Right atrium auricular region (tissue), 2 donors: ENCODE data around the gene PPIA. TPM values are rescaled to one million over a fixed set of nuclear protein-coding genes. Genes with fewer than 3 reads are reported as not detected.

ENCODE experiments used
- DNase-seq: peaks from one replicate; pipeline ENCODE4 v3.0.0-alpha.2; 2019; ENCODE audit warnings: low spot score
- H3K27ac ChIP-seq, 2 donors: fragments of 200-600 bp; sonication (generic); 1 replicate in 1 of 2; 2 replicates in 1 of 2; pipeline ENCODE4 v1.5.1; 2016 to 2019
- H3K27me3 ChIP-seq, 2 donors: fragments of 200-600 bp; sonication (generic); one replicate each; pipeline versions ENCODE4 v1.5.1 to v1.6.0; 2017 to 2019
- H3K36me3 ChIP-seq: fragments of 200-600 bp; sonication (generic); one replicate; pipeline ENCODE4 v1.5.1; 2016
- H3K4me1 ChIP-seq, 2 donors: fragments of 200-600 bp; sonication (generic); one replicate each; pipeline versions ENCODE4 v1.5.1 to v1.6.0; 2017 to 2019
- H3K4me3 ChIP-seq, 2 donors: fragments of 200-600 bp; sonication (generic); 1 replicate in 1 of 2; 2 replicates in 1 of 2; pipeline ENCODE4 v1.5.1; 2017 to 2019; ENCODE audit warnings: mild to moderate bottlenecking in 1 of 2, moderate library complexity in 1 of 2
- H3K9me3 ChIP-seq, 2 donors: fragments of 200-600 bp; sonication (generic); one replicate each; pipeline ENCODE4 v1.5.1; 2019
- CTCF ChIP-seq, 2 donors: fragments of 200-600 bp; sonication (generic); IDR thresholded peaks; one replicate each; pipeline ENCODE4 v1.5.1; 2019; ENCODE audit warnings: antibody characterized with exemption in 2 of 2
- total RNA-seq, 2 donors: library from RNA; depleted of rRNA; stranded (reverse); fragments of >200 nt; gene quantifications; one replicate each; pipeline ENCODE4 v1.1.0, GENCODE V29; 2016

Gene PPIA
- total RNA-seq, 2 donors from 2014 or later, result 820 to 834 TPM

GRCh38 chr7:44796034-44796503 lies 412 bp upstream of the PPIA start:
- peak overlapping the region; percentile 83 to 92 for H3K4me3 ChIP-seq
- H3K36me3 ChIP-seq, result peaks cover 18% of the 10 kb centered on the region
- H3K4me1 ChIP-seq, result peaks cover 0 to 23% of the 10 kb centered on the region in 2 donors
- TF ChIP-seq CTCF (IDR thresholded peaks at IDR 0.05), result no peak
- no peaks in the 10 kb centered on the region for H3K27me3 ChIP-seq
- DNase-seq, result no peak
- peak overlapping the region; percentile 100 for H3K27ac ChIP-seq
- no peaks in the 10 kb centered on the region for H3K9me3 ChIP-seq

- Histone ChIP-seq H3K36me3 (peaks cover 33% of the 10 kb centered on the region), H3K27me3 (no peaks in the 10 kb centered on the region), H3K9me3 (no peaks in the 10 kb centered on the region), H3K27ac (peak overlapping the region; percentile 100), H3K4me1 (peaks cover 0 to 23% of the 10 kb centered on the region in 2 donors), H3K4me3 (peak overlapping the region; percentile 83 to 92)
- peak in 1 of 2 donors; percentile 61 for TF ChIP-seq CTCF (IDR thresholded peaks at IDR 0.05)
- peak; percentile 95 for DNase-seq
These were observed 1.1 kb downstream of the PPIA start for GRCh38 chr7:44797329-44798258.

- Histone ChIP-seq H3K4me3 (peak overlapping the region; percentile 83 to 92), H3K27ac (peak overlapping the region; percentile 100), H3K4me1 (peaks cover 0 to 23% of the 10 kb centered on the region in 2 donors), H3K36me3 (peaks cover 45% of the 10 kb centered on the region), H3K27me3 (no peaks in the 10 kb centered on the region), H3K9me3 (no peaks in the 10 kb centered on the region)
- TF ChIP-seq CTCF (IDR thresholded peaks at IDR 0.05), result no peak
- DNase-seq, result no peak
These were observed 2.3 kb downstream of the PPIA start for GRCh38 chr7:44798649-44799305.

- Histone ChIP-seq H3K27ac (no peak overlapping the region), H3K9me3 (no peaks in the 10 kb centered on the region), H3K27me3 (no peaks in the 10 kb centered on the region), H3K36me3 (peaks cover 55% of the 10 kb centered on the region), H3K4me1 (peaks cover 0 to 23% of the 10 kb centered on the region in 2 donors), H3K4me3 (no peak overlapping the region)
- DNase-seq, result no peak
- no peak for TF ChIP-seq CTCF (IDR thresholded peaks at IDR 0.05)
These were observed 3.5 kb downstream of the PPIA start for GRCh38 chr7:44799939-44800338.

GRCh38 chr7:44801890-44802289 lies 5.4 kb downstream of the PPIA start:
- H3K36me3 ChIP-seq, result peaks cover 58% of the 10 kb centered on the region
- peaks cover 0 to 17% of the 10 kb centered on the region in 2 donors for H3K4me1 ChIP-seq
- no peaks in the 10 kb centered on the region for H3K9me3 ChIP-seq
- TF ChIP-seq CTCF (IDR thresholded peaks at IDR 0.05), result no peak
- no peaks in the 10 kb centered on the region for H3K27me3 ChIP-seq
- H3K27ac ChIP-seq, result no peak overlapping the region
- no peak overlapping the region for H3K4me3 ChIP-seq
- no peak for DNase-seq
